ENCODE measurements around the gene OGG1. TPM values are rescaled to one million over a fixed set of nuclear protein-coding genes. Genes with fewer than 3 reads are reported as not detected.

OGG1 gene
- total and polyA plus RNA-seq, 2 donors = 16.6 to 20.7 TPM

GRCh38 chr3:9782770-9783169, 33.0 kb downstream of the OGG1 start:
- peaks cover 58% of the 10 kb centered on the region in 2 donors for H3K36me3 ChIP-seq (ENCODE audit: control insufficient read depth in 2 of 2, insufficient read depth in 2 of 2, low read length in 1 of 2)

DNA sequence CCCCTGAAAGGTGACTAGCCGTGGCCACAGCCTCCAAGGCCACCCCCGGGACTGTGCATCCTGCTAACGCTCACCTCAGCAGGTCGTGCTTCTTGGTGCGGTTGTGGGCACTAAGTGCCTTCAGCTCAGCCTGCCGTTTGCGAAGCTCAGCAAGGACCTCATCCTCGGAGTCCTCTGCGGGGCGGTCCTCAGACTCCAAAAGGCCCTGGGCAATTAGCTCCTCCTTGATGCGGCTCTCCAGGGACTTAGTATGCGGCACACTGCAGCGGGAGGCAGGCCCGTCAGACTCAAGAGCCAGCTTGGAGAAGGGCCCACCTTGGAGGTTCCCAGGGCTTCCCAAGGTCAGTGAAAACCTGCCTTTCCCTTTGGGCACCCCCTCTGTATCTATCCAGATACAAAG, 34.2 kb downstream of the OGG1 start:
- Histone ChIP-seq H3K36me3 (ENCODE audit: control insufficient read depth in 2 of 2, insufficient read depth in 2 of 2, low read length in 1 of 2) (peaks cover 61 to 62% of the 10 kb centered on the region in 2 donors), H3K4me3 (ENCODE audit: low read length in 2 of 2) (no peak overlapping the region), H3K27me3 (ENCODE audit: control insufficient read depth in 2 of 2, insufficient read depth in 1 of 2, low read length in 1 of 2) (no peaks in the 10 kb centered on the region), H3K9me3 (ENCODE audit: control insufficient read depth in 2 of 2, insufficient read depth in 1 of 2, low read length in 1 of 2) (no peaks in the 10 kb centered on the region), H3K4me1 (ENCODE audit: control insufficient read depth in 2 of 2, insufficient read depth in 2 of 2, low read length in 2 of 2) (peaks cover 23 to 37% of the 10 kb centered on the region in 2 donors), H3K27ac (ENCODE audit: low read depth in 1 of 2, low read length in 1 of 2) (no peak overlapping the region)
- no peak for DNase-seq (ENCODE audit: low read depth in 6 of 9, low spot score in 9 of 9)
- WGBS = 98% methylated on average over 14 of the region's 14 CpGs

More at GRCh38 chr3:9782770-9783169, 33.0 kb downstream of the OGG1 start:
- H3K4me3 ChIP-seq (ENCODE audit: low read length in 2 of 2) = no peak overlapping the region
- 82% methylated on average over 3 of the region's 3 CpGs for WGBS
- no peak overlapping the region for H3K27ac ChIP-seq (ENCODE audit: low read depth in 1 of 2, low read length in 1 of 2)
- no peaks in the 10 kb centered on the region for H3K9me3 ChIP-seq (ENCODE audit: control insufficient read depth in 2 of 2, insufficient read depth in 1 of 2, low read length in 1 of 2)
- H3K4me1 ChIP-seq (ENCODE audit: control insufficient read depth in 2 of 2, insufficient read depth in 2 of 2, low read length in 2 of 2) = peaks cover 24 to 45% of the 10 kb centered on the region in 2 donors
- DNase-seq (ENCODE audit: low read depth in 6 of 9, low spot score in 9 of 9) = peak in 1 of 9 donors; percentile 47
- H3K27me3 ChIP-seq (ENCODE audit: control insufficient read depth in 2 of 2, insufficient read depth in 1 of 2, low read length in 1 of 2) = no peaks in the 10 kb centered on the region

DNA sequence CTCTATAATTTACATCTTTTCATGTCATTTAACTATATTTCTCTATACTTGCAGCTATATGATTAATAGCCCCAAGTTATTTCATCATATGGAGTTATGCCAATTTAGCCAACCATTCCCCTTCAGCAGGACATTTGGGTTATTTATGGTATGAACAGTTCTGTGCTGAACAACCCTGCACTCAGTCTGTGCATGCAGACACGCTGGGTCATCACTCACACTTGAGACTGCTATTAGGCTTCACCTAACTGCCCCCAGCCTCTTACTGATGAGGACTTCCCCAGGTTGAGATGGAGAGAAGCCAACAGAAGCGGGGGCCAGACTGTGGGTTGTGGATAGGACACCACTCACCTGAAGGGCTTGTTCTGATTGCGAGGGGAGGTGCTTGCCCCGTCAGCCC, 35.2 kb downstream of the OGG1 start:
- no peaks in the 10 kb centered on the region for H3K27me3 ChIP-seq (ENCODE audit: control insufficient read depth in 2 of 2, insufficient read depth in 1 of 2, low read length in 1 of 2)
- H3K36me3 ChIP-seq (ENCODE audit: control insufficient read depth in 2 of 2, insufficient read depth in 2 of 2, low read length in 1 of 2) = peaks cover 67 to 70% of the 10 kb centered on the region in 2 donors
- H3K9me3 ChIP-seq (ENCODE audit: control insufficient read depth in 2 of 2, insufficient read depth in 1 of 2, low read length in 1 of 2) = no peaks in the 10 kb centered on the region
- DNase-seq (ENCODE audit: low read depth in 6 of 9, low spot score in 9 of 9) = no peak
- no peak overlapping the region for H3K27ac ChIP-seq (ENCODE audit: low read depth in 1 of 2, low read length in 1 of 2)
- no peak overlapping the region for H3K4me3 ChIP-seq (ENCODE audit: low read length in 2 of 2)
- 97% methylated on average over 4 of the region's 4 CpGs for WGBS
- H3K4me1 ChIP-seq (ENCODE audit: control insufficient read depth in 2 of 2, insufficient read depth in 2 of 2, low read length in 2 of 2) = peaks cover 13 to 27% of the 10 kb centered on the region in 2 donors

DNA sequence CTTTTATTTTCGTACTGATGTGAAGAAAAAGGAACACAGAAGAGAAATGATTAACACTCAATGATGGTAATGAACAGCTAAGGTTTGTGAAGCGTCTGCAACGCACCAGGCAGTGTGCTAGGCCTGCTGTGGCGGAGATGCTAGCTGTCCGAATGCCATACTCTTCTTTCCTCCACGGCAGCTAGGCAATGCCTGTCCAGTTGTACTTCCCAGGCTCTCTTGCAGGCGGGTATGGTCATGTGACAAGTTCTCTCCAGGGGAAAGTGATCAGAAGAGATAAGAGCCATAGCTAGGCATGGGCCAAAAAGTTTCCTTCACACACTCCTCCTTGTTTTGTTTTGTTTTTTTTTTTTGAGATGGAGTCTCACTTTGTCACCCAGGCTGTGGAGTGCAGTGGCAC, 35.9 kb downstream of the OGG1 start:
- H3K27me3 ChIP-seq (ENCODE audit: control insufficient read depth in 2 of 2, insufficient read depth in 1 of 2, low read length in 1 of 2) = no peaks in the 10 kb centered on the region
- H3K9me3 ChIP-seq (ENCODE audit: control insufficient read depth in 2 of 2, insufficient read depth in 1 of 2, low read length in 1 of 2) = no peaks in the 10 kb centered on the region
- no peak overlapping the region for H3K27ac ChIP-seq (ENCODE audit: low read depth in 1 of 2, low read length in 1 of 2)
- peaks cover 68 to 71% of the 10 kb centered on the region in 2 donors for H3K36me3 ChIP-seq (ENCODE audit: control insufficient read depth in 2 of 2, insufficient read depth in 2 of 2, low read length in 1 of 2)
- no peak overlapping the region for H3K4me3 ChIP-seq (ENCODE audit: low read length in 2 of 2)
- peaks cover 7 to 21% of the 10 kb centered on the region in 2 donors for H3K4me1 ChIP-seq (ENCODE audit: control insufficient read depth in 2 of 2, insufficient read depth in 2 of 2, low read length in 2 of 2)
- no peak for DNase-seq (ENCODE audit: low read depth in 6 of 9, low spot score in 9 of 9)
- WGBS = 98% methylated on average over 7 of the region's 7 CpGs

DNA sequence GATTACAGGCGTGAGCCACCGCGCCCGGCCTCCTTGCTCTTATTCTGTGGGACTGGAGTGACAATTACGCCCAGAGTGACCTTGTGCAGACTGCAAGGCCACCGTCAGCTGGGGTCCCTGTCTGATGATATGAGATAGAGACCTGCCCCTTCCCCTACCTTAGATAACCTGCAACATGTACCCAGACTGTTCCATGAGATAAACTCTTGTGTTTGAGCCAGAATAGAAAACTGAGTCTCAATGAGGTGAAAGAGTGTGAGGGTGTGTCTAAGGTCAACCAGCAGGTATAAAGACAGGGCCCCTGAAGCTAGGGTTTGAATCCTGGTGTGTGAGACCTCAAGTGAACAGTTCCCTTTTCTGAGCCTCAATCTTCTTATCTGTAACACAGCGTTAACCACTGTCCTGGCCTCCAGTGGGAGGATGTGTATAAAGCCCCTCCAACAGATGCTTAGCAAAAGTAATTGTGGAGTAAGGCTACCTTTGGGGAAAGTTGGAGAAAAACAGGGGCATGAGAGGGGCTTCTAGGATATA, 36.5 kb downstream of the OGG1 start:
- peaks cover 3 to 18% of the 10 kb centered on the region in 2 donors for H3K4me1 ChIP-seq (ENCODE audit: control insufficient read depth in 2 of 2, insufficient read depth in 2 of 2, low read length in 2 of 2)
- no peak overlapping the region for H3K4me3 ChIP-seq (ENCODE audit: low read length in 2 of 2)
- DNase-seq (ENCODE audit: low read depth in 6 of 9, low spot score in 9 of 9) = no peak
- no peak overlapping the region for H3K27ac ChIP-seq (ENCODE audit: low read depth in 1 of 2, low read length in 1 of 2)
- H3K36me3 ChIP-seq (ENCODE audit: control insufficient read depth in 2 of 2, insufficient read depth in 2 of 2, low read length in 1 of 2) = peaks cover 66 to 70% of the 10 kb centered on the region in 2 donors
- no peaks in the 10 kb centered on the region for H3K27me3 ChIP-seq (ENCODE audit: control insufficient read depth in 2 of 2, insufficient read depth in 1 of 2, low read length in 1 of 2)
- H3K9me3 ChIP-seq (ENCODE audit: control insufficient read depth in 2 of 2, insufficient read depth in 1 of 2, low read length in 1 of 2) = peaks cover 0 to 1% of the 10 kb centered on the region in 2 donors
- WGBS = 98% methylated on average over 7 of the region's 7 CpGs

DNA sequence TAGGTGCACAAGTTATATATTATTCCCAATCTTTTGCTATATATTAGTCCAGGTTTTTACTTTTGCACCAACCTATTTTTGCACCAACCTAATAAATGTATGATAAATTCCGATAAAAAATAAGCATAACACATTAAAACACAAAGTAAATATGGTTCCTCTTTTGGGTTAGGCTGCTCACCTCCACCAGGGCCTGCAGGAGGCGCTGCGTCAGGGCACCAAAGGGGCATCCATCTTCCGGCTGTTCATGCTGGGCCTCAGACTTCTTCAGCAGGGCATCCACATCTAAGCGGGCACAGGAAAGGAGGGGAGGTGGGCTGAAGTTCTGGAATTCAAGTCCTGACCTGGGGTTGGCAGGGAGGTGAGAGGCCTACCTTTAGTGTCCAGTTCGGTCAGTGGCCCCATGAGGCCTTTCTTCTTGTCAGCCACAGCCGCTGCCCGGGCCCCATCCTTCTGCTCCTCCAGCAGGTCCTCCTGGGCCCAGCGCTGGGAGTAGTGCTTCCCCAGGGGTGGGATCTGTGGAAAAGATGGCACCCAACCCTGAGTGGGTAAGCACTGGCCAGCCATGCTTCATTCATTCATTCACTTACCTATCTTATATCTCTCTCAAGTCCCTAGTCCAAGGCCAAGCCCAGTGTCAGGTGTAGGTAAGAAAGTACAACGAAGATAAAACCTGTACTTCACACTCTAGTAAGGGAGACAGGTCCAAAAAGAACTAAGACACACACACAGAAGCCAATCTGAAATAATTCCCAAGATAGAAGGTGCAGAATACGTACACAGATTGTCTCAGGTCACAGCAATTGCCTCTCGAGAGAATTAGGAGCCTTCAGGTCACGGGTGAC, 37.3 kb downstream of the OGG1 start:
- Histone ChIP-seq H3K27me3 (ENCODE audit: control insufficient read depth in 2 of 2, insufficient read depth in 1 of 2, low read length in 1 of 2) (no peaks in the 10 kb centered on the region), H3K4me3 (ENCODE audit: low read length in 2 of 2) (no peak overlapping the region), H3K4me1 (ENCODE audit: control insufficient read depth in 2 of 2, insufficient read depth in 2 of 2, low read length in 2 of 2) (peaks cover 9 to 19% of the 10 kb centered on the region in 2 donors), H3K36me3 (ENCODE audit: control insufficient read depth in 2 of 2, insufficient read depth in 2 of 2, low read length in 1 of 2) (peaks cover 60 to 63% of the 10 kb centered on the region in 2 donors), H3K27ac (ENCODE audit: low read depth in 1 of 2, low read length in 1 of 2) (no peak overlapping the region), H3K9me3 (ENCODE audit: control insufficient read depth in 2 of 2, insufficient read depth in 1 of 2, low read length in 1 of 2) (peaks cover 0 to 1% of the 10 kb centered on the region in 2 donors)
- 94% methylated on average over 13 of the region's 13 CpGs for WGBS
- no peak for DNase-seq (ENCODE audit: low read depth in 6 of 9, low spot score in 9 of 9)

DNA sequence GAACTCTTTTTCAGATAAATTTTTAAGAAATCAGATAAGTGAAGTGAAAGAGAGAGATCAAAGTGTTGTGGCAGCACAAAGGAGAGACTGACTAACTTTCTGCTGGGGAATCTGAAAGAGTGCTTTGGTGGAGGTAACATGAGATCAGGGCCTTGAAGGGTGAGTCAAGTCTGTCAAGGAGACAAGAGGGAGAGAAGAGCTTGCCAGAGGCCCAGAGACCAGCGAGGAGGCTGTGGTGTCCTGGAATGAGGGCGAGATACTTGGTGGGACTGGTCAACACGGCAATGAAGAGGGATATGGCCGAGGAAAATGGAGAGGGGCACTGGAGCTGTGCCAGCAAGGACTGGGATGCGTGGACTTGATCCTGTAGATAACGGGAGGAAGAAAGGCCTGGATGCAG, 38.0 kb downstream of the OGG1 start:
- Histone ChIP-seq H3K9me3 (ENCODE audit: control insufficient read depth in 2 of 2, insufficient read depth in 1 of 2, low read length in 1 of 2) (peaks cover 0 to 1% of the 10 kb centered on the region in 2 donors), H3K27ac (ENCODE audit: low read depth in 1 of 2, low read length in 1 of 2) (peak overlapping the region; percentile 8 to 52), H3K27me3 (ENCODE audit: control insufficient read depth in 2 of 2, insufficient read depth in 1 of 2, low read length in 1 of 2) (no peaks in the 10 kb centered on the region), H3K4me1 (ENCODE audit: control insufficient read depth in 2 of 2, insufficient read depth in 2 of 2, low read length in 2 of 2) (peaks cover 9 to 17% of the 10 kb centered on the region in 2 donors), H3K4me3 (ENCODE audit: low read length in 2 of 2) (no peak overlapping the region), H3K36me3 (ENCODE audit: control insufficient read depth in 2 of 2, insufficient read depth in 2 of 2, low read length in 1 of 2) (peaks cover 54 to 57% of the 10 kb centered on the region in 2 donors)
- WGBS = 92% methylated on average over 6 of the region's 6 CpGs
- DNase-seq (ENCODE audit: low read depth in 6 of 9, low spot score in 9 of 9) = peak in 1 of 9 donors; percentile 48

- no peak for DNase-seq (ENCODE audit: low read depth in 6 of 9, low spot score in 9 of 9)
- Histone ChIP-seq H3K4me3 (ENCODE audit: low read length in 2 of 2) (no peak overlapping the region), H3K27me3 (ENCODE audit: control insufficient read depth in 2 of 2, insufficient read depth in 1 of 2, low read length in 1 of 2) (no peaks in the 10 kb centered on the region), H3K4me1 (ENCODE audit: control insufficient read depth in 2 of 2, insufficient read depth in 2 of 2, low read length in 2 of 2) (peaks cover 15 to 27% of the 10 kb centered on the region in 2 donors), H3K9me3 (ENCODE audit: control insufficient read depth in 2 of 2, insufficient read depth in 1 of 2, low read length in 1 of 2) (peaks cover 0 to 1% of the 10 kb centered on the region in 2 donors), H3K36me3 (ENCODE audit: control insufficient read depth in 2 of 2, insufficient read depth in 2 of 2, low read length in 1 of 2) (peaks cover 33 to 36% of the 10 kb centered on the region in 2 donors), H3K27ac (ENCODE audit: low read depth in 1 of 2, low read length in 1 of 2) (peak overlapping the region in 1 of 2 donors; percentile 25)
- 99% methylated on average over 11 of the region's 11 CpGs for WGBS
Measured at GRCh38 chr3:9791127-9791526, 41.4 kb downstream of the OGG1 start.

GRCh38 chr3:9791790-9792404, 42.1 kb downstream of the OGG1 start:
- Histone ChIP-seq H3K27me3 (ENCODE audit: control insufficient read depth in 2 of 2, insufficient read depth in 1 of 2, low read length in 1 of 2) (no peaks in the 10 kb centered on the region), H3K9me3 (ENCODE audit: control insufficient read depth in 2 of 2, insufficient read depth in 1 of 2, low read length in 1 of 2) (peaks cover 0 to 1% of the 10 kb centered on the region in 2 donors), H3K27ac (ENCODE audit: low read depth in 1 of 2, low read length in 1 of 2) (peak overlapping the region; percentile 89 to 99), H3K4me1 (ENCODE audit: control insufficient read depth in 2 of 2, insufficient read depth in 2 of 2, low read length in 2 of 2) (peaks cover 15 to 30% of the 10 kb centered on the region in 2 donors), H3K36me3 (ENCODE audit: control insufficient read depth in 2 of 2, insufficient read depth in 2 of 2, low read length in 1 of 2) (peaks cover 30 to 31% of the 10 kb centered on the region in 2 donors), H3K4me3 (ENCODE audit: low read length in 2 of 2) (peak overlapping the region; percentile 82 to 91)
- no peak for DNase-seq (ENCODE audit: low read depth in 6 of 9, low spot score in 9 of 9)
- 16% methylated on average over 14 of the region's 14 CpGs for WGBS
